Stimulated activated memory B cell treated with anti-CD40 and anti-IgM and Interleukin-4, amounts not matched to agents 10 μg/mL and 1 μg/mL and 100 μg/mL, for 72 hours (primary cell): Measurements from ENCODE around the gene UNC80.

Source experiments
- ATAC-seq: fragments of 150-1000 bp; cut with Tn5 transposase; 2 replicates; pipeline ENCODE4 v1.10.0; 2021
- H3K27ac Mint-ChIP-seq: one replicate; pipeline ENCODE4 v1.8.0; 2022; ENCODE audit warnings: mild to moderate bottlenecking, mixed read lengths
- H3K27me3 Mint-ChIP-seq: one replicate; pipeline ENCODE4 v1.8.0; 2022; ENCODE audit warnings: mixed read lengths
- H3K36me3 Mint-ChIP-seq: one replicate; pipeline ENCODE4 v1.8.0; 2022; ENCODE audit warnings: mixed read lengths
- H3K4me1 Mint-ChIP-seq: one replicate; pipeline ENCODE4 v1.8.0; 2022; ENCODE audit warnings: mixed read lengths
- H3K4me3 Mint-ChIP-seq: one replicate; pipeline ENCODE4 v1.8.0; 2022; ENCODE audit warnings: mild to moderate bottlenecking, moderate library complexity, mixed read lengths
- H3K9me3 Mint-ChIP-seq: one replicate; pipeline ENCODE4 v1.8.0; 2022; ENCODE audit warnings: mixed read lengths

UNC80 gene

GRCh38 chr2:209771474-209772289, at the start of gene UNC80:
Gene UNC80, plus strand, starts transcription at chr2:209771832. Its CDS starts 241 bp downstream, at chr2:209772073.
- H3K27me3 Mint-ChIP-seq: peaks cover 17% of the 10 kb centered on the region
- no peak within 1 kb of the TSS for H3K27ac Mint-ChIP-seq
- H3K4me3 Mint-ChIP-seq: no peak within 1 kb of the TSS
- H3K9me3 Mint-ChIP-seq: peaks cover 2% of the 10 kb centered on the region
- H3K36me3 Mint-ChIP-seq: no peaks in the 10 kb centered on the region
- ATAC-seq: peak; percentile 24
- H3K4me1 Mint-ChIP-seq: no peaks in the 10 kb centered on the region

- Mint-ChIP-seq H3K36me3 (no peaks in the 10 kb centered on the region), H3K27ac (no peak overlapping the region), H3K4me3 (no peak overlapping the region), H3K4me1 (no peaks in the 10 kb centered on the region), H3K27me3 (no peaks in the 10 kb centered on the region), H3K9me3 (no peaks in the 10 kb centered on the region)
- ATAC-seq: no peak
These were observed 45.3 kb upstream of the UNC80 start for GRCh38 chr2:209726311-209726710.

- no peak overlapping the region for H3K4me3 Mint-ChIP-seq
- no peak overlapping the region for H3K27ac Mint-ChIP-seq
- H3K36me3 Mint-ChIP-seq: no peaks in the 10 kb centered on the region
- H3K4me1 Mint-ChIP-seq: no peaks in the 10 kb centered on the region
- ATAC-seq: no peak
- no peaks in the 10 kb centered on the region for H3K9me3 Mint-ChIP-seq
- H3K27me3 Mint-ChIP-seq: no peaks in the 10 kb centered on the region
These were observed 44.6 kb upstream of the UNC80 start for GRCh38 chr2:209727077-209727476.

- ATAC-seq: no peak
- no peaks in the 10 kb centered on the region for H3K27me3 Mint-ChIP-seq
- no peak overlapping the region for H3K4me3 Mint-ChIP-seq
- no peak overlapping the region for H3K27ac Mint-ChIP-seq
- H3K9me3 Mint-ChIP-seq: no peaks in the 10 kb centered on the region
- H3K36me3 Mint-ChIP-seq: no peaks in the 10 kb centered on the region
- no peaks in the 10 kb centered on the region for H3K4me1 Mint-ChIP-seq
These were observed 36.8 kb upstream of the UNC80 start for GRCh38 chr2:209734805-209735204.

GRCh38 chr2:209741953-209742352, 29.7 kb upstream of the UNC80 start:
- Mint-ChIP-seq H3K27me3 (no peaks in the 10 kb centered on the region), H3K4me3 (no peak overlapping the region), H3K27ac (no peak overlapping the region), H3K4me1 (no peaks in the 10 kb centered on the region), H3K36me3 (no peaks in the 10 kb centered on the region), H3K9me3 (peaks cover 4% of the 10 kb centered on the region)
- ATAC-seq: no peak

- H3K36me3 Mint-ChIP-seq: no peaks in the 10 kb centered on the region
- H3K9me3 Mint-ChIP-seq: no peaks in the 10 kb centered on the region
- ATAC-seq: no peak
- peaks cover 21% of the 10 kb centered on the region for H3K27me3 Mint-ChIP-seq
- no peak overlapping the region for H3K27ac Mint-ChIP-seq
- no peaks in the 10 kb centered on the region for H3K4me1 Mint-ChIP-seq
- H3K4me3 Mint-ChIP-seq: no peak overlapping the region
These were observed 18.6 kb upstream of the UNC80 start for GRCh38 chr2:209753020-209753419.

GRCh38 chr2:209757163-209757562, 14.5 kb upstream of the UNC80 start:
- Mint-ChIP-seq H3K27me3 (peaks cover 21% of the 10 kb centered on the region), H3K27ac (no peak overlapping the region), H3K9me3 (no peaks in the 10 kb centered on the region), H3K36me3 (no peaks in the 10 kb centered on the region), H3K4me1 (no peaks in the 10 kb centered on the region), H3K4me3 (no peak overlapping the region)
- no peak for ATAC-seq

- no peaks in the 10 kb centered on the region for H3K36me3 Mint-ChIP-seq
- H3K4me3 Mint-ChIP-seq: no peak overlapping the region
- no peaks in the 10 kb centered on the region for H3K9me3 Mint-ChIP-seq
- no peaks in the 10 kb centered on the region for H3K4me1 Mint-ChIP-seq
- H3K27ac Mint-ChIP-seq: no peak overlapping the region
- H3K27me3 Mint-ChIP-seq: no peaks in the 10 kb centered on the region
- no peak for ATAC-seq
These were observed 10.1 kb upstream of the UNC80 start for GRCh38 chr2:209761566-209761965.

GRCh38 chr2:209762563-209762962, 9.1 kb upstream of the UNC80 start:
- Mint-ChIP-seq H3K27ac (no peak overlapping the region), H3K27me3 (no peaks in the 10 kb centered on the region), H3K4me3 (no peak overlapping the region), H3K9me3 (no peaks in the 10 kb centered on the region), H3K36me3 (no peaks in the 10 kb centered on the region), H3K4me1 (no peaks in the 10 kb centered on the region)
- no peak for ATAC-seq

- Mint-ChIP-seq H3K4me1 (no peaks in the 10 kb centered on the region), H3K36me3 (no peaks in the 10 kb centered on the region), H3K27ac (no peak overlapping the region), H3K9me3 (no peaks in the 10 kb centered on the region), H3K27me3 (no peaks in the 10 kb centered on the region), H3K4me3 (no peak overlapping the region)
- no peak for ATAC-seq
These were observed 8.5 kb upstream of the UNC80 start for GRCh38 chr2:209763106-209763505.

- Mint-ChIP-seq H3K9me3 (peaks cover 2% of the 10 kb centered on the region), H3K4me1 (no peaks in the 10 kb centered on the region), H3K4me3 (no peak overlapping the region), H3K27ac (no peak overlapping the region), H3K36me3 (no peaks in the 10 kb centered on the region), H3K27me3 (peaks cover 16% of the 10 kb centered on the region)
- ATAC-seq: no peak
These were observed 5.0 kb upstream of the UNC80 start for GRCh38 chr2:209766613-209767012.

- Mint-ChIP-seq H3K36me3 (no peaks in the 10 kb centered on the region), H3K4me3 (no peak overlapping the region), H3K27me3 (peaks cover 17% of the 10 kb centered on the region), H3K4me1 (no peaks in the 10 kb centered on the region), H3K9me3 (peaks cover 2% of the 10 kb centered on the region), H3K27ac (no peak overlapping the region)
- no peak for ATAC-seq
These were observed 4.3 kb upstream of the UNC80 start for GRCh38 chr2:209767316-209767715.

- Mint-ChIP-seq H3K4me1 (no peaks in the 10 kb centered on the region), H3K27me3 (peaks cover 17% of the 10 kb centered on the region), H3K27ac (no peak overlapping the region), H3K9me3 (peaks cover 2% of the 10 kb centered on the region), H3K4me3 (no peak overlapping the region), H3K36me3 (no peaks in the 10 kb centered on the region)
- ATAC-seq: no peak
These were observed 3.1 kb upstream of the UNC80 start for GRCh38 chr2:209768557-209768956.

- Mint-ChIP-seq H3K27ac (no peak overlapping the region), H3K27me3 (peaks cover 17% of the 10 kb centered on the region), H3K4me1 (no peaks in the 10 kb centered on the region), H3K9me3 (peaks cover 2% of the 10 kb centered on the region), H3K4me3 (no peak overlapping the region), H3K36me3 (no peaks in the 10 kb centered on the region)
- ATAC-seq: no peak
These were observed 656 bp downstream of the UNC80 start for GRCh38 chr2:209772290-209772685.

GRCh38 chr2:209773377-209773776, 1.7 kb downstream of the UNC80 start:
- Mint-ChIP-seq H3K36me3 (no peaks in the 10 kb centered on the region), H3K4me3 (no peak overlapping the region), H3K27me3 (peaks cover 17% of the 10 kb centered on the region), H3K9me3 (peaks cover 2% of the 10 kb centered on the region), H3K27ac (no peak overlapping the region), H3K4me1 (no peaks in the 10 kb centered on the region)
- ATAC-seq: no peak

- no peak for ATAC-seq
- Mint-ChIP-seq H3K4me1 (peaks cover 11% of the 10 kb centered on the region), H3K9me3 (no peaks in the 10 kb centered on the region), H3K4me3 (no peak overlapping the region), H3K36me3 (no peaks in the 10 kb centered on the region), H3K27me3 (peaks cover 2% of the 10 kb centered on the region), H3K27ac (no peak overlapping the region)
These were observed 15.8 kb downstream of the UNC80 start for GRCh38 chr2:209787416-209787815.
